ENCODE data around the gene PER3.

GRCh38 chr1:7808253-7808844, 24.3 kb downstream of the PER3 start:
- no peak for TF ChIP-seq CHD2 (IDR thresholded peaks at IDR 0.05; ENCODE audit: low read length, partially characterized antibody)
- TF ChIP-seq CTCF (IDR thresholded peaks at IDR 0.05), result peak; percentile 52
- TF ChIP-seq POLR2A (IDR thresholded peaks at IDR 0.05; ENCODE audit: low read length), result no peak
- no peak for TF ChIP-seq PHF8 (IDR thresholded peaks at IDR 0.05; ENCODE audit: borderline replicate concordance, low read depth)
- no peak for TF ChIP-seq CEBPB (IDR thresholded peaks at IDR 0.05)
- no peak for TF ChIP-seq MYC (IDR thresholded peaks at IDR 0.05; ENCODE audit: borderline replicate concordance, low read length)
- TF ChIP-seq EHMT2 (IDR thresholded peaks at IDR 0.05; ENCODE audit: low read depth), result no peak
